Activated B cell treated with CpG ODN at 0.5 μM for 24 hours (primary cell): ENCODE measurements around the gene FMNL2. TPM values are rescaled to one million over a fixed set of nuclear protein-coding genes. Genes with fewer than 3 reads are reported as not detected.
"Not testable (repeated sequence)": the region's sequence is repeated elsewhere in the genome, so short reads cannot be mapped to it uniquely, and the experiment has no call there.

Experiments
- ATAC-seq: fragments of 200-7000 bp; cut with Tn5 transposase; one replicate; pipeline ENCODE4 v1.10.0; 2021; ENCODE audit warnings: low read depth, mild to moderate bottlenecking, moderate library complexity
- CTCF ChIA-PET: fragments of 350-600 bp; sonication (Branson Sonifier 250); formaldehyde crosslinking; loops from one replicate; lab custom pipeline; 2021; ENCODE audit warnings: antibody characterized with exemption; lab: Charles Lee
- POLR2A ChIA-PET: fragments of 350-600 bp; sonication (Branson Sonifier 250); formaldehyde crosslinking; loops from one replicate; lab custom pipeline; 2021; ENCODE audit warnings: antibody characterized with exemption; lab: Charles Lee
- DNase-seq: peaks from one replicate; pipeline ENCODE4 v3.0.0; 2022
- H3K27ac Mint-ChIP-seq: one replicate; pipeline ENCODE4 v1.8.0; 2020; ENCODE audit warnings: mixed read lengths
- H3K27me3 Mint-ChIP-seq: one replicate; pipeline ENCODE4 v1.8.0; 2021; ENCODE audit warnings: mixed read lengths
- H3K36me3 Mint-ChIP-seq: one replicate; pipeline ENCODE4 v1.8.0; 2021; ENCODE audit warnings: low read depth, mixed read lengths
- H3K4me1 Mint-ChIP-seq: one replicate; pipeline ENCODE4 v1.8.0; 2021; ENCODE audit warnings: mixed read lengths
- H3K4me3 Mint-ChIP-seq: one replicate; pipeline ENCODE4 v1.8.0; 2020; ENCODE audit warnings: mild to moderate bottlenecking, mixed read lengths
- H3K9me3 Mint-ChIP-seq: one replicate; pipeline ENCODE4 v1.8.0; 2020; ENCODE audit warnings: mixed read lengths
- CTCF ChIP-seq: fragments of 200-600 bp; IDR thresholded peaks from one replicate; pipeline ENCODE4 v1.8.0; 2022; ENCODE audit warnings: antibody characterized with exemption, mild to moderate bottlenecking
- intact Hi-C: fragments of 100-400 bp; cut with micrococcal nuclease; formaldehyde crosslinking; loops from one replicate; pipeline ENCODE4 v1.15.1; 2024
- total RNA-seq: library from RNA; stranded (reverse); gene quantifications from 2 replicates; pipeline ENCODE4 v1.2.3, GENCODE V29; 2022

FMNL2 gene
- total RNA-seq, 1 donor from 2014 or later, result 4.0 TPM

GRCh38 chr2:152473151-152473857 is 138.3 kb downstream of the FMNL2 start:
- intact Hi-C loops, result no loop called here
- H3K4me3 Mint-ChIP-seq, result no peak overlapping the region
- H3K9me3 Mint-ChIP-seq, result no peaks in the 10 kb centered on the region
- CTCF ChIA-PET, result no interaction called here
- ATAC-seq (no peak), DNase-seq (no peak)
- H3K27ac Mint-ChIP-seq, result no peak overlapping the region
- no peaks in the 10 kb centered on the region for H3K36me3 Mint-ChIP-seq
- TF ChIP-seq CTCF, result no peak
- peaks cover 16% of the 10 kb centered on the region for H3K4me1 Mint-ChIP-seq
- no peaks in the 10 kb centered on the region for H3K27me3 Mint-ChIP-seq
- POLR2A ChIA-PET, result no interaction called here

DNA sequence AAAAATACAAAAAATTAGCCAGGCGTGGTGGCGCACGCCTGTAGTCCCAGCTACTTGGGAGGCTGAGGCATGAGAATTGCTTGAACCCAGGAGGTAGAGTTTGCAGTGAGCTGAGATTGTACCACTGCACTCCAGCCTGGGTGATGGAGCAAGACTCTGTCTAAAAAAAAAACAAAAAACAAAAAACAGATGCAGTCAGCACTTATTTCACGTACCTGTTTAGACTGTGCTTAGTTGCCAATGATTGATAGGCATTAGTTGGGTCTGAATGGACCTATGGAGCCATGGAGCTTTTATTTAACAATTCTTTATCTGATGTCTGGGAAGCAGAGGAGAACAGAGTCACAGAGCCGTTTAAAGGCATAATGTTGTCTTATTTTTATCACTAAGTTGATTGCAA is 139.5 kb downstream of the FMNL2 start:
- H3K9me3 Mint-ChIP-seq, POLR2A ChIA-PET, H3K27me3 Mint-ChIP-seq, ATAC-seq, H3K4me3 Mint-ChIP-seq, H3K4me1 Mint-ChIP-seq, intact Hi-C loops, DNase-seq, H3K36me3 Mint-ChIP-seq, H3K27ac Mint-ChIP-seq, CTCF ChIA-PET: not testable (repeated sequence)

DNA sequence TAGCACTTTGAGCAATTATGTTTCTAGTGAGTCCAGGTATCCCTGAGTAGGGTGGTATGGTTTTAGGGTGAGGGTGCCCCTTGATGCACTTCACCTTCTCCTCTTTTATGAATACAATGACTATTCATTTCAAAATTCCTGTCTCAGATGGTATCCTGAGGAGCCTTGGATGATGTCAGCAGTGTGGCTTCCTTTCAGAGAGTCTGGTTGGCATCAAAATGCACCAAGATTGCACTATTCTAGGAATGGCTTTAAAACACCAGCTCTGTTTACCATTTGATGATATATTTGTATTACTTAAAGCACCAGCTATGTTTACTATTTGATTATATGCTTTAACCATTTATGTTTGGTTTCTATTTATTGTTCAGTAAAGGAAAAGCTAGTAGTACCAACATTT is 141.0 kb downstream of the FMNL2 start:
- CTCF ChIA-PET, result no interaction called here
- H3K27me3 Mint-ChIP-seq, result no peaks in the 10 kb centered on the region
- H3K27ac Mint-ChIP-seq, result no peak overlapping the region
- intact Hi-C loops, result no loop called here
- H3K4me1 Mint-ChIP-seq, result no peaks in the 10 kb centered on the region
- POLR2A ChIA-PET, result interaction anchor here (0.6 kb wide), 1 partner anchor 665 kb away, joined by 3 read pairs; no protein-coding TSS in a partner anchor
- no peaks in the 10 kb centered on the region for H3K9me3 Mint-ChIP-seq
- no peak for TF ChIP-seq CTCF
- ATAC-seq (no peak), DNase-seq (no peak)
- no peak overlapping the region for H3K4me3 Mint-ChIP-seq
- H3K36me3 Mint-ChIP-seq, result no peaks in the 10 kb centered on the region

DNA sequence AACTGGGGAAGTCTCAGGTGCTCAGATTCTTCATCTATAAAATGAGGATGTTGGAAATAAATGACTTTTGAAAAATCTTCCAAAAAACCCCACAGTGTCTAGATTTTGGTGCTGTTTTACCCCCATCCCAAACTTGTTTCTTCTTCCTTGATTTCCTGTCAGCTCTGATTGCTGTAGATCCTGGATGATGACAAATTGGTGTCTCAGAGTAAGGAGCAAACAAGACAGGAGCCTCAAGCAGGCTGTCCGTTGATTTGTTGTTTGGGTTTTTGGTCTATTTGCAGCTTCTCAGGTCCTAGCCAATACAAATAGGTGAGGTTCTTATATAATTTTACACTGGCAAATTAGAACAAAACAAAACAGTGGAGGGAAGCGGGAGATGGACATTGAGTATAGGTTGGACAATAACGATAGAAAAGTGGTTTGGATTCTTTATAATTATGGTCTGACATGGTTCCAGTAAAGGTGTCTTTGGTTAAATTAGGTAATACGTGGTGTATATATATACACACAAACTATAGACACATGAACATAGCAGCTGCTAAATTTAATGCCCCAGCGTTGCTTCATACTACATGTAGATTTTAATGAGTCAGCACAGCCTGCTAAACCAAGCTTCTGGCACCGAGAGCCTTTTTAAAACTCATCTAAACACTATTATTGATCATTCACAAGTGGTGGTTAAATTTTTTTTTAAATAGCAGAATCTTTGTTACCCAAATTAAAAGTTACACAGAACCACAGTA is 142.5 kb downstream of the FMNL2 start:
- no peaks in the 10 kb centered on the region for H3K36me3 Mint-ChIP-seq
- CTCF ChIA-PET, result interaction anchor here (1.1 kb wide), 1 partner anchor 11 kb away, joined by 3 read pairs; no protein-coding TSS in a partner anchor

DNA sequence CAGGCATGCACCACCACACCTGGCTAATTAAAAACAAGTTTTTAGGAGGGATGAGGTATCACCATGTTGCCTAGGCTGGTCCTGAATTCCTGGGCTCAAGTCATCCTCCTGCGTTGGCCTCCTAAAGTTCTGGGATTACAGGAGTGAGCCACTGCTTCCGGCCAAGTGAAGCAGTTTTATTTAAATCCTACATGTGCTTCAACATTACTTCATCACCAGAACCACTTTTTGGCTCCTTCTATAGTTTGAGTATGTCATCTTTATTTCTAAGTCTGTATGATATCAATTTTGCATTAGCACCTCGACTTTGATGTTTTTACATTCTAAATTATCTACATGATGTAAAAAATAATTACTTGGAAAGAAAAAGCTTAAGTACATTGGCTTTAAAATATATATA is 144.3 kb downstream of the FMNL2 start:
- Mint-ChIP-seq H3K27me3 (no peaks in the 10 kb centered on the region), H3K4me1 (no peaks in the 10 kb centered on the region), H3K9me3 (no peaks in the 10 kb centered on the region), H3K36me3 (no peaks in the 10 kb centered on the region), H3K4me3 (no peak overlapping the region), H3K27ac (no peak overlapping the region)
- no peak for TF ChIP-seq CTCF
- ChIA-PET CTCF (no interaction called here), POLR2A (no interaction called here)
- intact Hi-C loops, result no loop called here
- DNase-seq (no peak), ATAC-seq (no peak)

More for the DNA sequence above, 142.5 kb downstream of the FMNL2 start:
- intact Hi-C loops, result no loop called here
- Mint-ChIP-seq H3K27ac (no peak overlapping the region), H3K4me1 (no peaks in the 10 kb centered on the region), H3K4me3 (no peak overlapping the region), H3K9me3 (no peaks in the 10 kb centered on the region), H3K27me3 (no peaks in the 10 kb centered on the region)
- no peak for DNase-seq
- no peak for TF ChIP-seq CTCF
- POLR2A ChIA-PET, result no interaction called here
- ATAC-seq, result no peak
